Hematopoietic multipotent progenitor cell treated with erythropoietin and hydrocortisone succinate and interleukin-3 and kit ligand, for 15 days (in vitro differentiated cells): ENCODE measurements around the gene KRT3.
"Not testable (repeated sequence)": the region's sequence is repeated elsewhere in the genome, so short reads cannot be mapped to it uniquely, and the experiment has no call there.

Experiments
- DNase-seq: peaks from one replicate; pipeline ENCODE4 v3.0.0-alpha.2; 2015; ENCODE audit warnings: low spot score

KRT3 gene

DNA sequence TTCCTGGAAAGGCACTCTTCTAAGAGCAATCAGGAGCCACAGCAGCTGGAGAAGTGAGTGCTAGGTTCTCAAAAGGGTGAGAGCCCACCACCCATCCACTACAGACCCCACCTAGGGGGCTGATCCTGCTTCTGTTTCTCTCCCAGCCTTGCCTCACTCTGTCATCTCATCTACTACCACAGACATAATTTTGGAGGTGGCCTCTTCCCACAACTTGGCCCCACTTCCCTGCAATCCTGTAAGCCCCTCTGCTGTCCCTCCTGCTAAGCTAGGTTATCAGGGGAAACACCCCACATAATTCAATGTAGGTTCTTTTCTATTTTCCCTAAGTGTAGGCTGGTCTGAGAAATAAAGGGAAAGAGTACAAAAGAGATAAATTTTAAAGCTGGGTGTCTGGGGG is 35.3 kb downstream of the KRT3 start:
- DNase-seq, result no peak

DNA sequence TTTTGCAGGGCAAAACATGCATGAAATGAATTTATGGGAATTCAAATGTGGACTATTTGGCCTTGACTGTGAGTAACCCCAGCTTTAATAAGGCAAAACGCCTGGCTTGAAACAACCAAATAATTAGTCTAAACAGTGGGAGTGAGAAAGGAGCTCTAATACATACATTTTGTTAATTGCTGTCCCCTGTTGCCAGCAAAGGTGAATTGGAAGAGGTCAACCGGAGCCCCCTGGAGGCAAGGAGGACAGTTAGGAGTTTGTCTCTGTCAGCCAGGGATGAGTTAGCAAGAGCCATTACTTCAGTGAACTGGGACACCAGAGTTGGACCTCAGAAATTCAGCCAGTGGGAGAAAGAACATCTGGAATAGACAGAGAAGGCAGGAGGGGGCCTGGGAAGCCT is 36.2 kb downstream of the KRT3 start:
- DNase-seq, result no peak

DNA sequence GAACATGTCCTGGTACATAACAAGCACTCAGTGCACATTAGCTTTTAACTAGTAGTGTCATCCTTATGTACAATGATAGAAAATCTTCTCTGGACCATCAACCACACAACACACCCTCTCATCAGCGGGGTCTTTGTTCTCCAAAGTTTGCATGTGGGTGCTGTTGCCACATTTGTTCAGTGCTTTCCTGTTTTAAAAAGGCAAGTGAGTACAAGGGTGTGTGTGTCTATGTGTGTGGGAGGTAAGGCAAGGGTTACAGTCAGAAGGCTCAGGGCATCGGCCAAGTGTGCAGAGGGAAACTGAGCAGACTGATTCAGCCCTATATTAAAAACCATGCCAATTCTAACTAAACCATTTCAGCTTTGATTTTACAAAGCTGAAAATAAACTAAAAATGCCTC is 36.7 kb downstream of the KRT3 start:
- DNase-seq, result no peak

DNA sequence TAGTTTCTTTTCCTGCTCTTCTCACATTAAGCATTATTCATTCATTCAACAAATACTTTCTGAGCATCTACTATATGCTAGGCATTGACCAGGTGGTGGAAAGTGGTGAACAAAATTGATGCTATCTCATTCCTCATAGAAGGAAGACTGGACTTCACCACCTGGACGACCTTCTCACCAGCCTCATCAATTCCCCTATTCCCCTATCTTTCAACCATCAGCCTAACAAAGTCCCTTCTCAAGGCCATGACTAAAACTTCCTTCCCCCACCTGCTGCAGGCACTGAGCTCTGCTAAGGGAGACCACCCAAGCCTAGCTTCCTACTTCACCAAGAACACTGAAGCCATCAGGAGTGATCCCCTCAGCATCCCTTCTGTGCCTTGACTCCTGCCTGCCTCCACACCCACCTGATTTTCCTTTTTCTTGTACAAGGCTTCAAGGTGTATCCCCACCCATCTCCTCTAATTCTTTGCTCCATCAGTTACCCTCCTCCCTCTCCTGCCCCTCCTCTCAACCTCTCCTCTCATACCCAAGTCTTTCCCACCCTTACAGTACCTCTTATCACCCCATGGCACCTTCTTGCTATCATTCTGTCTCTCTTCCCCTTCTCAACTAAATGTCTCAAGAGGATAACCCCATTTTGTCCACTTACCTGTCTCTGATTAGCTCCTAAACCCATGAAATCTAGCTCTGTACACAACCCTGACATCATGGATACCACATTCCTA is 38.3 kb downstream of the KRT3 start:
- DNase-seq, result no peak

DNA sequence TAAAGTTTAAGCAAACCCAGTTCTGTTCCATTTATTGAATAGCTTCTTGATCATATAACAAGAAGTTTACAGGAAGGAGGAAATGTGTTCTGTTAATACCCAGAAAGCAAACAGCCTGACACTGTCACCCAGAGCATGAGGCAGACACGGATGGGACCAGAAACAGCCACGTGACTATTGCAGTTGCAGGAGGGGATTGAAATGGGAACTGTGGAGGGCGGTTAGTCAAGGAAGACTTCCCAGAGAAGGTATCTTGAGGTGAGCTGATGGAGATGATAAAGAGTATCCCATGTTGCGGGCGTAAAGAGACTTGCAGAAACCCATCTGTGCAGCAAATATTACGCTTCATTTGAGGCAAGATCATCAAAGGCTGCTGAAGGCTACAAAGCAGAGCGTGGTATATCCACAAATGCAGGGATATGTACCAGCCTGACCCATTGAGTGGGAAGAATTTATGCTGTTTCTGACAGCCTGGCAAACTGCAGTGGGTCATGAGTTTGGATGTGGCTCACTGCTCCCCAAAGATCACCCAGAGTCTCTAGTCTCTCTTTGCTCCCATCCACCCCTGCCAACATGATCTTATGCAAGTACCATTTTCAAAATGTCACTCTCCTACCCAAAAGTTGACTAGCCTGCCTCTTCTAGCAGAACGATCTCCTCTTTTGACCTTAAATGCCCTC is 39.5 kb downstream of the KRT3 start:
- no peak for DNase-seq

DNA sequence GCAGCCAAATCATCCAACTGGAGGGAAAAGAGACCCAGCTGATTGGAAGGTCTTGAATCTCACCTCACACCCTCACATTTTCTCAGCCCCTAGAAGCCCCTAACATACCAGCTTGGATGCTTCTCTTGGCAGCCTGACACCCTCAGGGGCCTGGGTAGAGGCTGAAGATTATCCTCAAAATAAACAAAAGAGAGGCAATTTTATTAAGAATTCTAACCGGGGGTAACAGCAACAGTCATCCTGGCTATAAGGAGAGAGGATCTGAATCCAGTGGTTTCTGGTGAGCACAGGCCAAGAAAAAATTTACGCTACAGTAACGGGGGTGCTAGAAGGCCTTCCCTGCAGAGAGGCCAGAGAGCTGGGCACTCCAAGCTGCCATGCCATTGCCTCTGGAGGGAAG is 40.4 kb downstream of the KRT3 start:
- no peak for DNase-seq

DNA sequence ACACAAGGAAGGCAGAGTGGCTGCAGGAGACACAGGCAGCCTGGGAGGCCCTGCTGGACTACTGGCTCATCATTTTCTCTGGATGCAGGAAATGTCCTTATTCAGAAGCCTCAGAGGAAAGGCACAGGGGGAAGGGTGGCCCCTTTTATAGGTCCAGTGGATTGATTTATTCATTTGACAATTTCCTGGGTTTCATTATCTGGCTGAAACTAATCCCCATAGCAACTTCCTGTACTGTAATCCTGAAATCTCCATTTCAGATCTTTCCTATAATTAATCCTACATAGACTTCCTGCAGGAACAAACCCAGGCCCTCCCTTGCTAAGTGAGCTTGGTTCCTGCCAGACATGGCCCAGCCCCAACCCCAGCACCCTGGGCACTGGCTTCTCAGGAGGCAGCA is 41.8 kb downstream of the KRT3 start:
- DNase-seq, result no peak

DNA sequence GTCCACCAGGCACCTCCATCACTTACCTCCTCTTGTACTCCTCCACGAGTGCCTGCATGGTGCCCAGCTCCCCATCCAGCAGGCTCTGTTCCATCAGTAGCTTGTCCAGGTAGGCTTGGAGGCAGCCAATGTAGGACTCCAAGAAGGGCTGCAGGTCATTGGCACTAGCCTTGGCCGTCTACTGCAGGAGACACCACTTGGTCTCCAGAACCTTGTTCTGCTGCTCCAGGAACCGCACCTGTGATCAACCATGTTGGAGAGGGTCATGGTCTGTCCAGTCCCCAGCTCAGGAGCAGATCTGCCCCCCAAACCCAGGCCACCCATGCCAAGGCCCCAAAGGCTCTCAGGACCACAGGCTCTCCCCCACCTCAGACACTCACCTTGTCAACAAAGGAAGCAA is 42.6 kb downstream of the KRT3 start:
- DNase-seq, result no peak

DNA sequence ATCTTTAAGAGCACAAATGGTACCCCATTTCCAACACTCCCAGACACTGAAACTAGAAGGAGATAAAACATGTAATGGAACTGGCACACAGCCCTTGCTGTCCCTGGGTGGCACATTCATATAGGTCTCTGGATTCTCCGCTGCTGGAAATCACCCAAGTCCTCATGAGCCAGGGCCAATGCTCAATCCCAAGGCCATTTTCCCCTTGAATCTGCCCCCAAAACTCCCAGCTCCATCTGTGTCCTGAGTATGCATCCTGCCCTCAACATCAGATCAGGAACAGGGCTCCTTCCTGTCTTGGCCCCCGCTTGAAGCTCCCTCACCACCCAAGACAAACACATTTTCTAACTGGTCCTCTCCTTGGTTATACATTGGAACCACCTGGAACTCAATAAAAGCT is 43.4 kb downstream of the KRT3 start:
- DNase-seq, result no peak

DNA sequence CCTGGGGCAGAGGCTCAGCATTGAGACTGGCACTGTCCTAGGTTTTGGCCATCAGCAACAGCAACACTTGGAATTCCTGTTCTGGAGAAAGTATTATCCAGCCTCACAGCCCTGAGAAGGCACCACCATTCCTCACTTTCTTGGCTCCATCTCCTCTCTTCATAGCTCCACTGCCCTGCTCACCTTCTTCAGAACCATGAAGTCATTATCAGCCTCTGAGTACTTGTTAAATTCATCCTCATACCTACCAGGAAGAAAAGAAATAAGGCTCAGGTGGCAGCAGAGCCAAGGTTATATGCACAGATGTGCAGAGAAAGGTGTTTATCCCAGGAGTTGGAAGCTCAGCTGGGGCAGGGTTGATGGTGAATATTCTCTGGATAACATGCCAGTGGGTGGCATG is 44.1 kb downstream of the KRT3 start:
- DNase-seq, result no peak

DNA sequence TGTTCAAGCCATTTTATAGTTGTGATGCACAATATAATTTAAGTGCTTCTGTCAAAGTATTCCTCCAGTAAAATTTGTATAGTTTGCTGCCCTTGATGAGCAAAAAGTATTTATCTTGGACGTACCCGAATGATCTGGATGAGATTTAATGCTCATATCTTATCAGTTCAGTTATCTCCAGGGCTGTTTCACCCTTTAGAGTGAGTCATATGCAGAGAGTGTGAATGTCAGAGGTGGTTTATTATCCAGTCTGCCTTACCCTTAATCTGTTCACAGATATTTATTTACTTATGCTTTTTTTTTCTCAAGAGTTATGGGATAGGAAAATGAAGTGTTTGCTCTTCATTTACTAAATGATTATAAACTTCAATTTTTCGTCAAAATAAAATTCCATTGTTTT is 45.4 kb downstream of the KRT3 start:
- not testable (repeated sequence) for DNase-seq

DNA sequence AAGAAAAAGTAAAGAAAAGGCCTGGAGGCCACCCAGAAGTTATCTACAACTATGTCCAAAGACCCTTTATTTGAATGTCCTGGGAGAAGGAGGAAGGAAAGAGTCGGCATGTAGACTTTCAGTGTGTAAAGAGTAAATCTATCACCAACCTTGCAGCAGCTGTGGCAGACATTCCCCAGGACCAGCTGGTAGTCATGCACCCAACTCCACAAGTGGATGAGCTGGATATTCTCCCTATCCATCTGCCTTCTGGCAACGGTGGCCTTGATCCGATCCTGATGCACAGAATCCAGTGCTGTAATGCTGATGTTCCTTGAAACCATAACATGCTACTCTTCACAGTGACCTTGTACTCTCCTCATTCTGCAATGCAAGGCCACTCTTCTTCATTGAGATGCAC is 46.1 kb downstream of the KRT3 start:
- no peak for DNase-seq

DNA sequence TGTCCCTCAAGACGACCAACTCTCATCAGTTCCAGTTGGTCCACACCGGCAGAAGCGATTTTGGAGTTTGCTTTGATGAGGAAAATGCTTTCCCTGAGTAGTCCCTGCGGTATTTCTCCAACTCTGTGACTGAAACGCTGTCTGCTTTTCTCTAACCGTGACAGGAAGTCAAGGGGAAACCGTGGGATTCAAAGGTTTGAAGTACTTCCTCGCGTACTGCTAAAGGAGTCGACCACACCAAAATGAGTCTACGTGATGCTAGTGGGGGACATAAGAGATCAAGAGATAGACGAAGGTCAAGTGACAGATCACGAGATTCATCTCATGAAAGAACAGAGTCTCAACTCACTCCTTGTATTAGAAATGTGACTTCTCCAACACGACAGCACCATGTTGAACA is 47.3 kb downstream of the KRT3 start:
- no peak for DNase-seq

DNA sequence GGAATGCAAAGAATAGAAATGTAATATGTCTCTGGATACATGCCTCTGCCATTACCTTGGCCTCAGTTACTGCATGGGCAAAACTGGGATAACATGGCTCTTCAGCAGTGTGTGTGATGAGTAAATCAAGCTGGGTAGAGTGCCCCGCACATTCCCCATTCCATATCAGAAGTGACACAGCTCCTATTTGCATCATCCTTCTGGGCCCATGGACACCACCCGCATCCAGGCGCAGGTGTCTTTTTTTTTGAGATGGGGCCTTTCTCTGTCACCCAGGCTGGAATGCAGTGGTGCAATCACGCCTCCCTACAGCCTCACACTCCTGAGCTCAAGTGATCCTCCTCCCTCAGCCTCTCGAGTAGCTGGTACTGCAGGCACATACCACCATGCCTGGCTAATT is 50.4 kb downstream of the KRT3 start:
- DNase-seq, result no peak

DNA sequence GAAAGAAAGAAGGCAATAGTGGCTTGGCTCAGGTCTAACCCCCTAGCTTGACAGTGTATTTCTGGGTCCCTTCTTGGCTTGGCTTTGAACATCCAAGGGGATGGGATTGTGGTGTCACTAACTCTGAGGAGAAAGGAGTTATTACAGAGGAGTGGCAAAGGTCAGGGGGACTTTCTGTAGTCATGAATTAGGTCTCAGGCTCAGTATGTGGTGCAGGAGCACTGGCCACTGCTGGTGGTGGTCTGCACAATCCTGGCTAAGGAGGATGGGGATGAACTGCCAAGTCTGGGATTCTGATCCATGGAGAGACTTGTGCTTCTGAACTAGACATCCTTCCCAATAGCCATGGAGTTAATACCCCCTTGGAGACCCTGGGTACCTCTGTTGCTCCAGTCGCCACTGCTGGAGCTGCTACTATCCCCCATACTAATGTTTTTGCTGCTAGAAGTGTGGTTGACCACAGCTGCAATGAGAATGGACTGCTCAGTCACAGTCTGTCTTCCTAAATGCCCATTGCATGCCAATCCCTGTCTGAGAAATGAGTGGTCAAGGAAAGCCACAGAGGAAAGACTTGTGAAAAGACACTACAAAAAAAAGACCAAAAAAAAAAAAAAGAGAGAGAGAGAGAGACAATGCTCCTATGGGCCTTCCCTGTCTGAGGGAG is 51.3 kb downstream of the KRT3 start:
- no peak for DNase-seq

DNA sequence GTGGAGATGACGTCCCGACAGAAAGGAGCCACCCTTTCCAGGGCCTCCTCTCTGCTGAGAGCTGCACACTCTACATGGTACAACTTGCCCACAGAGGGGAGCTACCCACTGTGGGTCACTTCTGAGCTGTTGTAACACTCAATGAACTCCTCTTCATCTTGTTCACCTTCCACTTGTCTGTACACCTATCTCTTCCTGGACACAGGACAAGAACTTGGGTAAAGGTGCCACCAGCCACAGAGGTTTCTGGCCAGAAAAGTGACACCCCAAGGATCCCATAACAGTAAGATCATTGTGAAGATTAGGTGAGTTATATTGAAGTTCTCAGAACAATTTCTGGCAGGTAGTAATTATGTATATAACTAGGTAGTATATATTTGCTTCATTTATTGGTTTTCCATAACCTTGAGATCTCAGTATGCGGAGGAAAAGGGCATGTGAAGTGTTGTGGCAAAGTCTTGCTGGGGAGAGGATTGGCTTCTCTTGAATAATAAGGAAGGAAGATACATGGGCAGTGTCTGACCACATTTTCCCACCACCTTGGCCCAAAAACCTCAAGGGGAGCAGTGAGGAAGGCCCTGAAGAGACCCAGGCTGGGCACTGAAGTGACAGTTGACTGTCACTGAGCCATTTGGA is 53.0 kb downstream of the KRT3 start:
- DNase-seq, result no peak

DNA sequence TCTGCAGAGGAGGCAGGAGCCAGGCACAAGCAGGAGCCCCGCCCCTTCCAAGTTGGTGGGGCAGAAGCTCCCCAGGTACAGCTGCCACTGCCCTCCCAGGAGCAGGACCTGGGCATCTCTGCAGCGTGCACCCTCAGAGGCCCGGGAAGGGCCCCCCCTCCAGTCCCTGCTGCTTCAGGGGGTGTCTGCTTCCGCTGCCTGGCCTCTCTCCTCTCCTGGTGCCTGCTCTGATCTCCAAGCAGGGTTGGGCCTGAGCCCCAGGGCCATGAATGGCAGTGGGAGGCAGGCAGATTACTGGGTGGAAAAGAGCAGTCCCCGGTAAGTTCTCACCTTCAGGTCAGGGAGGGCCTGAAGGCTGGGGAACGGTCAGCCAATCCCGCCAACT is 53.7 kb downstream of the KRT3 start:
- no peak for DNase-seq

DNA sequence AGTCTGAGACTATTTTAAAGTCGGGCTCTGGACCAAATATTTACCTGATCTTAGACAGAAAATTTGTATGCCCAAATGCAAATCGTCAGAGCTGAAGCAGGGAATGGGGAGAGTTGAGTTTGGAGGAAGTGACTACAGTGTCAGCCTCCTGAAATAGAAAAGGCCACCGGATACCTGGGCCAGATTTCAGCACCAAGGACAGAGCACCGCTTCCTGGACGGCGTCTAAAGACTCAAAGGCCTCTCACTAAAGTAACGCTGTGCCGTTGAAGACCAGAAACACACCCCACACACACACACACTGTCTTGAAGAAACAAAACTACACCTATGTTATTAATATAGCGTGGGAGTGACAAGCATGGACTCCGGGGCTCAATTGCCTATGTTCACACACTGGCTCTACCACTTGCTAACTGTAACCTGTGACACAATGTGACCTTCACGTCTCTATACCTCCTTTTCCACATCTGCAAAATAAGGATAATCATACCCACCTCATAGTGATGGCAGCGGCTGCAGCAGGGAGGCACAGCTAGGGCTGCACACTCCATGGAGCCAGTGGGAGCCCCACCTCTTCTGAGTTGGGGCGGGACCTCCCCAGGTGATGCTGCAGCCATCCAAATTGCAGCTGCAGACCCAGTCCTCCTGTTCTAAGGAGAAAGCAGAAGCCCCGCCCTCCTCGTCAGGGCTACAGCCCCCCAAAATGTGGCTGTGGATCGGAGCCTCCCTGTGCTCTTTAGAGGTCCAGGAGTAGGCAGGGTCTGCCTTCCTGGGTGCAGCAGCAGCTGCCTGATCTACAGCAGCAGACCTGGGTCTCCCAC is 54.3 kb downstream of the KRT3 start:
- DNase-seq, result peak; percentile 61

DNA sequence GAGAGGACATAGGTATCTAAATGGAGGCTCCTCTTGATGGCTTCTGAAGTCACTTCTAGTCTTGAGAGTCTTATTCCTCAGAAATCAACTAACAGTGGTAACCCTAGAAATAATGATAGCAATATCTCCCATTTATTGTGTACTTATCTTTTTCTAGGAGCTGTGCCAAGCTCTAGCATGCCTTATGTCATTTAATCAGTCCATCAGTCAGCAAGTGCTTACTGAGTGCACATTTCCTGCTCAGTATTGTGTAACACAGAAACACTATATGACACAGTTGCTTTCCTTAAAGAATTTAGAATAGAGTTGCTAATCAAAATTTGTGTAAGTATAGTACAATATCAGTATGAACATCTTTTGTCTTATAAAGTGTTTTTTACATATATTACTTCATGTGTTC is 55.3 kb downstream of the KRT3 start:
- DNase-seq, result no peak

DNA sequence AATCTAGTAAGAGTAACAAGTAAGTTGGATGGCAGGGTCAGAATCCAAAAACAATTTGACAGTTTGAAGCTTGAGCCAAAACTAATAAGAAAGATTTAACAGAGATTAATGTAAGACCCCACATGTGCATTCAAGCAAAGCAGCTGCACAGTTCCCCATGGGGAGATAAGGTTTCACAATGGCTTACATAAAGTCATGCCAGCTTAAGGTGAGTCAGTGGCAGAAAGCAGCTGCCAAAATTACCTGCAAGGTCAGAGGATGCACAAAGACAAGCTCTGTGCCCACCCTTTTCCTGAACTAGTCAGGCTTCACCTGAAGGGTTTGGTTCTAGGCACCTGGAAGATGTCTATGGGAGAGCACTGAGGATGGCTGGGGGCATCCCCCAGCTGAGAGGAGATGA is 56.0 kb downstream of the KRT3 start:
- DNase-seq, result no peak
